NB4 (cell line): ENCODE measurements around the gene GRID2.

ENCODE experiments used
- DNase-seq: peaks from one replicate; pipeline ENCODE4 v3.0.0; 2010; ENCODE audit warnings: low read depth
- H3K4me3 ChIP-seq: one replicate; pipeline ENCODE4 v1.5.1; 2011; ENCODE audit warnings: mild to moderate bottlenecking, low read depth, low read length, moderate library complexity
- MYC ChIP-seq: IDR thresholded peaks from 2 replicates; pipeline ENCODE4 v1.6.1; 2011; ENCODE audit warnings: low read depth, low read length
- POLR2A ChIP-seq: IDR thresholded peaks from 2 replicates; pipeline ENCODE4 v1.6.1; 2011; ENCODE audit warnings: mild to moderate bottlenecking; ENCODE audit not compliant: insufficient read length; ENCODE audit errors: extremely low read depth
- TF ChIP-seq, protein P1 (sequence below): IDR thresholded peaks from 2 replicates; pipeline ENCODE4 v1.6.1; 2011; ENCODE audit warnings: low read depth, low read length
- TF ChIP-seq, protein P2 (sequence below): IDR thresholded peaks from one replicate; pipeline ENCODE4 v1.5.1; 2012; ENCODE audit warnings: low read depth, low read length

Gene GRID2

DNA sequence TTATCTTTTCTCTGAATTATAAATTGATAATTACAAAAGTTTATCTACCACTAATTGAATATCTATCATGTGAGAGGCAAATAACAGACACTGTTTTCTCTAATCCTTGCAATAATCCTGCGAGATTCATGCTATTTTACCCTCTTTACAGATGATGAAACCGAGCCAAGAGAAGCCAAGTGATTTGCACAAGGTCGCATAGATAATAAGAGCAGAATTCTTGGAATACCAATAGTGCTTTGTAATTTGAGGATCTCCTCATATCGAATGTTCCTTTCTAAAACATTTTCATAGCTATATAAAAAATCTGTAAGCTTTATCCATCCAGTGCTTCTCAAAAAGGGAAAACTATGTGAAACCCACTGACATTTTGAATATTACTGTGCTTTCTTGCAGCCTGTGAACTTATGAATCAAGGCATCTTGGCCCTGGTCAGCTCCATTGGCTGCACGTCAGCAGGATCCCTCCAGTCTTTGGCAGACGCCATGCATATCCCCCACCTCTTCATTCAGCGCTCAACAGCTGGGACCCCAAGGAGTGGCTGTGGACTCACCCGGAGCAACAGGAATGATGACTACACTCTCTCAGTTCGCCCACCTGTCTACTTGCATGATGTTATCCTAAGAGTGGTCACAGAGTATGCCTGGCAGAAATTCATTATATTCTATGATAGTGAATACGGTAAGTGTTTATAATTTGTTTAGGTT, 781.0 kb downstream of the GRID2 start:
- TF ChIP-seq MYC = no peak
- TF ChIP-seq POLR2A = no peak
- TF ChIP-seq, protein P1, sequence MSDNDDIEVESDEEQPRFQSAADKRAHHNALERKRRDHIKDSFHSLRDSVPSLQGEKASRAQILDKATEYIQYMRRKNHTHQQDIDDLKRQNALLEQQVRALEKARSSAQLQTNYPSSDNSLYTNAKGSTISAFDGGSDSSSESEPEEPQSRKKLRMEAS = no peak
- TF ChIP-seq, protein P2, sequence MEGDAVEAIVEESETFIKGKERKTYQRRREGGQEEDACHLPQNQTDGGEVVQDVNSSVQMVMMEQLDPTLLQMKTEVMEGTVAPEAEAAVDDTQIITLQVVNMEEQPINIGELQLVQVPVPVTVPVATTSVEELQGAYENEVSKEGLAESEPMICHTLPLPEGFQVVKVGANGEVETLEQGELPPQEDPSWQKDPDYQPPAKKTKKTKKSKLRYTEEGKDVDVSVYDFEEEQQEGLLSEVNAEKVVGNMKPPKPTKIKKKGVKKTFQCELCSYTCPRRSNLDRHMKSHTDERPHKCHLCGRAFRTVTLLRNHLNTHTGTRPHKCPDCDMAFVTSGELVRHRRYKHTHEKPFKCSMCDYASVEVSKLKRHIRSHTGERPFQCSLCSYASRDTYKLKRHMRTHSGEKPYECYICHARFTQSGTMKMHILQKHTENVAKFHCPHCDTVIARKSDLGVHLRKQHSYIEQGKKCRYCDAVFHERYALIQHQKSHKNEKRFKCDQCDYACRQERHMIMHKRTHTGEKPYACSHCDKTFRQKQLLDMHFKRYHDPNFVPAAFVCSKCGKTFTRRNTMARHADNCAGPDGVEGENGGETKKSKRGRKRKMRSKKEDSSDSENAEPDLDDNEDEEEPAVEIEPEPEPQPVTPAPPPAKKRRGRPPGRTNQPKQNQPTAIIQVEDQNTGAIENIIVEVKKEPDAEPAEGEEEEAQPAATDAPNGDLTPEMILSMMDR = no peak
- no peak for DNase-seq
- H3K4me3 ChIP-seq = no peak overlapping the region

DNA sequence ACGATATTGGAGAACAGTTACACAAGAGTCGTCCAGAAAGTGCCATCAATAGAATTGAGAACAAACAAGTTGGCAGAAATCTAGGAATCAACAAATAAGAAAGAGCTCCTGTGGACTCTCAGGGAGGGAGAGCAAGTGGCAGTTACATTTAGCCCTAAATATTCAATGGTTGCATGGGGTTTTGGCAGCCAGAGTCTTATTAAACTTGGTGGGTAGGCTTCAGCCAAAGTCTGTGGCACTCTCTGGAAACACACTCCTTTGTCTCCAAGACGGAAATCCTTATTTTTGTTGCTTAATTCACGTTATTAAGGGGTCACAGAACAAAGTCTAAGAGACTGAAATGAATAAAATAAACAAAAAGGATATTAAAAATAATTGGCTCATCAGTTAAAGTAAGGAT, 782.6 kb downstream of the GRID2 start:
- H3K4me3 ChIP-seq = no peak overlapping the region
- no peak for DNase-seq
- TF ChIP-seq, protein P2 = no peak
- TF ChIP-seq, protein P1 = no peak
- TF ChIP-seq POLR2A (no peak), MYC (no peak)

DNA sequence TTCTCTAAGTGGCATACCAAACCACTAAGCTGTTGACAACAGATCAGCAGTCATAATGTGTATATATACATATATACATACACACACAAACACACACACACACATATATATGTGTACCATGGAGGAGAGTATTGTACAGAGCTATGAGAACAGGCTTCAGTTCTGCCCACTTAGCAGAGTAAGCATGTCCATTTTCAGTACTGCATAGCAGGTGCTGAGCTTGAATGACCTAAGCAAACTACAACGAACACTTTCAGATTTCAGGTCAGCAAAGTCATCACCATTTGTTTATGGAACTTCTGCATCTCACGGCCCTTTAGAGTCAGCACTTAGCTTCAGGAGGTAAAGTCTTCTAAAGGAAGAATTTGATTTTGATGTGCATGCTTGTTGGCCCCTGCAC, 789.0 kb downstream of the GRID2 start:
- no peak overlapping the region for H3K4me3 ChIP-seq
- DNase-seq = no peak
- TF ChIP-seq MYC = no peak
- TF ChIP-seq POLR2A = no peak

- DNase-seq = no peak
- TF ChIP-seq, protein P1 = no peak
- TF ChIP-seq MYC = no peak
- TF ChIP-seq, protein P2 = no peak
- H3K4me3 ChIP-seq = no peak overlapping the region
Observed at GRCh38 chr4:93103042-93103441, 799.3 kb downstream of the GRID2 start.

DNA sequence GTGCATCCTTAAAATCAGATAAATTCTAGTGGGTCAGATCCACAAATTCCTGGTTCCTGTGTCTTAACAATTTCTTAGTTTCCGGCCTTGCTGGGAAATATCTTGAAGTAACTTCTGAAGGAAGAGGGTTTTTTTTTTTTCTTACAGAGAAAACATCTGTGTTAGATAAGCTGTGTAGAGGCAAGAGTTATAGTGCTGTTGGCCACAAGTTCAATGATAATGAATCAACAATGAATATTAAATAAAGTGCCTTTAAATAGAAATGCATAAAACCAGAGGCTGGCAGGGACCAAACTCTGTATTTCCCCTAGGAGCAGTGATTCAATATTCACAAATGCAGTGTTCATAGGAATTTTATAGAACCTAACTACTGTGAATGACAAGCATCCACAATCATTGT, 812.9 kb downstream of the GRID2 start:
- TF ChIP-seq, protein P1 = no peak
- no peak for TF ChIP-seq MYC
- TF ChIP-seq, protein P2 = no peak
- TF ChIP-seq POLR2A = no peak
- H3K4me3 ChIP-seq = no peak overlapping the region
- no peak for DNase-seq

DNA sequence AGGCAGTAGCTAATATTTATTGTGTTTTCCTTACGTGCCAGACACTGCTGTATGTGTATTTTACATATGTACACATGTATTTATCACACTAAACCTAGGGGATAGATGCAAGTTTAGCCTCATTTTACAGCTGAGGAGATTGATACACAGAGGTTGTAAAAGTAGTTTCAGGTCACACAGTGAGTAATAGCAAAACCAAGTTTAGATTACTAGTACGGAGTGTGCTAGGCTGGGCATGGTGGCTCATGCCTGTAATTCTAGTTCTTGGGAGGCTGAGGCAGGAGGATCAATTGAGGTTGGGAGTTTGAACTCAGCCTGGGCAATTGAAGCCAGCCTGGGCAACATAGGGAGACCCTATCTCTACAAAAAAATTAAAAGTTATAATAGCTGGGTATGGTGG, 823.7 kb downstream of the GRID2 start:
- TF ChIP-seq, protein P2 = no peak
- no peak for TF ChIP-seq MYC
- TF ChIP-seq, protein P1 = no peak
- TF ChIP-seq POLR2A = no peak
- no peak for DNase-seq
- no peak overlapping the region for H3K4me3 ChIP-seq
